Natural killer cell (primary cell): Measurements from ENCODE around the gene SYMPK. TPM values are rescaled to one million over a fixed set of nuclear protein-coding genes. Genes with fewer than 3 reads are reported as not detected.

Experiments
- ATAC-seq, 3 donors: fragments of 150-1000 bp in 2 of 3; fragments of 200-7000 bp in 1 of 3; cut with Tn5 transposase; 1 replicate in 1 of 3; 2 replicates in 2 of 3; pipeline ENCODE4 v1.10.0; 2021; ENCODE audit warnings: mild to moderate bottlenecking in 2 of 3, moderate library complexity in 2 of 3
- DNase-seq, 2 donors: peaks; one replicate each; pipeline versions ENCODE4 v3.0.0 to v3.0.0-alpha.2; 2013 to 2021; ENCODE audit warnings: mixed read lengths in 1 of 2
- H3K27ac ChIP-seq: one replicate; pipeline ENCODE4 v1.5.1; 2013; ENCODE audit warnings: mild to moderate bottlenecking, low read length
- H3K27me3 ChIP-seq: one replicate; pipeline ENCODE4 v1.6.1; 2013; ENCODE audit warnings: low read length; ENCODE audit not compliant: control insufficient read depth, insufficient read depth
- H3K36me3 ChIP-seq: one replicate; pipeline ENCODE4 v1.6.1; 2013; ENCODE audit warnings: low read length; ENCODE audit not compliant: control insufficient read depth, insufficient read depth
- H3K4me1 ChIP-seq: one replicate; pipeline ENCODE4 v1.6.1; 2013; ENCODE audit warnings: low read length; ENCODE audit not compliant: control insufficient read depth, insufficient read depth
- H3K4me3 ChIP-seq: one replicate; pipeline ENCODE4 v1.5.1; 2013; ENCODE audit warnings: low read length
- H3K9me3 ChIP-seq: one replicate; pipeline ENCODE4 v1.6.1; 2013; ENCODE audit warnings: low read length; ENCODE audit not compliant: control insufficient read depth, insufficient read depth
- H3K27ac Mint-ChIP-seq, 2 donors: one replicate each; pipeline ENCODE4 v1.8.0; 2022; ENCODE audit warnings: mild to moderate bottlenecking in 2 of 2, mixed read lengths in 2 of 2, moderate library complexity in 1 of 2
- H3K27me3 Mint-ChIP-seq, 2 donors: one replicate each; pipeline ENCODE4 v1.8.0; 2022; ENCODE audit warnings: low read depth in 2 of 2, mixed read lengths in 2 of 2
- H3K36me3 Mint-ChIP-seq: one replicate; pipeline ENCODE4 v1.8.0; 2022; ENCODE audit warnings: mixed read lengths
- H3K4me1 Mint-ChIP-seq, 2 donors: one replicate each; pipeline ENCODE4 v1.8.0; 2022; ENCODE audit warnings: mixed read lengths in 2 of 2
- H3K4me3 Mint-ChIP-seq: one replicate; pipeline ENCODE4 v1.8.0; 2022; ENCODE audit warnings: mild to moderate bottlenecking, moderate library complexity, mixed read lengths
- H3K9me3 Mint-ChIP-seq, 2 donors: one replicate each; pipeline ENCODE4 v1.8.0; 2022; ENCODE audit warnings: mixed read lengths in 2 of 2
- WGBS: methylation state at CpG from one replicate; pipeline ENCODE4 v1.1.7; 2013; ENCODE audit warnings: missing lambda C conversion rate; ENCODE audit not compliant: insufficient coverage; 5-methylcytosine and 5-hydroxymethylcytosine counted together
- intact Hi-C: fragments of 100-400 bp; cut with micrococcal nuclease; formaldehyde crosslinking; loops from one replicate; pipeline ENCODE4 v1.14.2; 2022
- total RNA-seq, 4 donors: library from RNA; stranded (reverse); fragments of 120-200 nt in 1 of 4; gene quantifications; one replicate each; pipeline versions ENCODE4 v1.2.3 to v1.2.4, GENCODE V29; 2013 to 2022
- TF ChIP-seq, protein P1 (sequence below): fragments of 200-600 bp; IDR thresholded peaks from one replicate; pipeline ENCODE4 v1.8.0; 2022; ENCODE audit warnings: antibody characterized with exemption

Gene SYMPK
- total RNA-seq, 3 donors from 2014 or later (not counting 1 experiment from before 2014, with no cell fraction given), result 86.4 to 94.8 (median 86.7) TPM

DNA sequence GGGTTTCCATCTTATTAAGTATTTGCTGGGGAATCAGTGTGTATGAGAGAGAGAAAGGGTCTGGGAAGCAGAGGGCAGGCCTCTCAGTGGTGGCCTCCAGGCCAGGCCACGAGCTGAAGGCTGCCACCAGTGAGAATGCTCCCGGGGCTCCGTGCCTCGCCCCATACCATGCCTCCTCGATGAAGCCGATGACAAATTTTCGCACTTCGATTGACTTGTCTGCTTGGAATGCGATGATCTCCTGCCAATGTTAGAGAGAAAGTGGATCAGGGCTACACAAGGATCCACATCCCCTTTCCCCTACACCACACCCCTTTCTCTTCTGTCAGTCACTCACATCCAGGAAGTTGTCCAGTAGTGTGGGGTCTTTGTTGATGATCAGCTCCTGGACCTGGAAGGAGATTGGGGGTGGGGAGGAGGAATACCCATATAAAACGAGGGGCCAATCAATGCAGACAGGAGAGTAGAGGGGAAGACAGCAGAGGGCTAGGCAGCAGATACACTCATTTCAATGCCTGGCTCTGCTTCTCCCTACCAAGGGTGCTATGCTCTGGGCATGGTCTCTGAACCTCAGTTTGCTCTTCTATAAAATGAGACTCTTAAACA, 10.7 kb downstream of the SYMPK start:
- TF ChIP-seq, protein P1, sequence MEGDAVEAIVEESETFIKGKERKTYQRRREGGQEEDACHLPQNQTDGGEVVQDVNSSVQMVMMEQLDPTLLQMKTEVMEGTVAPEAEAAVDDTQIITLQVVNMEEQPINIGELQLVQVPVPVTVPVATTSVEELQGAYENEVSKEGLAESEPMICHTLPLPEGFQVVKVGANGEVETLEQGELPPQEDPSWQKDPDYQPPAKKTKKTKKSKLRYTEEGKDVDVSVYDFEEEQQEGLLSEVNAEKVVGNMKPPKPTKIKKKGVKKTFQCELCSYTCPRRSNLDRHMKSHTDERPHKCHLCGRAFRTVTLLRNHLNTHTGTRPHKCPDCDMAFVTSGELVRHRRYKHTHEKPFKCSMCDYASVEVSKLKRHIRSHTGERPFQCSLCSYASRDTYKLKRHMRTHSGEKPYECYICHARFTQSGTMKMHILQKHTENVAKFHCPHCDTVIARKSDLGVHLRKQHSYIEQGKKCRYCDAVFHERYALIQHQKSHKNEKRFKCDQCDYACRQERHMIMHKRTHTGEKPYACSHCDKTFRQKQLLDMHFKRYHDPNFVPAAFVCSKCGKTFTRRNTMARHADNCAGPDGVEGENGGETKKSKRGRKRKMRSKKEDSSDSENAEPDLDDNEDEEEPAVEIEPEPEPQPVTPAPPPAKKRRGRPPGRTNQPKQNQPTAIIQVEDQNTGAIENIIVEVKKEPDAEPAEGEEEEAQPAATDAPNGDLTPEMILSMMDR, result no peak
- Mint-ChIP-seq H3K27ac (no peak overlapping the region), H3K27me3 (no peaks in the 10 kb centered on the region), H3K36me3 (peaks cover 9% of the 10 kb centered on the region), H3K4me1 (peaks cover 0 to 11% of the 10 kb centered on the region in 2 donors), H3K4me3 (no peak overlapping the region), H3K9me3 (no peaks in the 10 kb centered on the region)
- Histone ChIP-seq H3K27me3 (no peaks in the 10 kb centered on the region), H3K27ac (no peak overlapping the region), H3K9me3 (no peaks in the 10 kb centered on the region), H3K36me3 (peaks cover 56% of the 10 kb centered on the region), H3K4me3 (no peak overlapping the region), H3K4me1 (no peaks in the 10 kb centered on the region)
- ATAC-seq (no peak), DNase-seq (no peak)
- 99% methylated on average over 10 of the region's 10 CpGs for WGBS
- intact Hi-C loops, result no loop called here

DNA sequence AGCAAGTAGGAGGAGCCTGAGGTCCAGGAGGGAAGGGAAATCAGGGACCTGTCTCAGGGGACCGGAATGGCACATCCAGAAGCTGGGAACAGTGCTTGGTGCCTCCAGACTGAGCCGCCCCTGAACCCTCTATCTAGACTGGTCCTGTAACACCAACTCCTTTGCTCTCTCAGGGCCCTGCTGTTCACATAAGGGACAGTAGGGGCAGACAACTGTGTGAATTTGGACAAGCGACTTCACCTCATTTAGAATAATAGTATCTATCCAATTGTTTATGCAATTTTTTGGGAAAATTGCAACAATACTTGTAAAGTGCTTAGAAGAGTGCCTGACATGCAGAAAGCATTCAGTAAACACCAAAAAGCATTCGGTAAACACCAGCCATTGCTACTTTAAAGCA, 14.0 kb downstream of the SYMPK start:
- no peaks in the 10 kb centered on the region for H3K27me3 Mint-ChIP-seq
- Histone ChIP-seq H3K4me3 (no peak overlapping the region), H3K9me3 (no peaks in the 10 kb centered on the region), H3K27me3 (no peaks in the 10 kb centered on the region), H3K27ac (no peak overlapping the region), H3K36me3 (peaks cover 65% of the 10 kb centered on the region), H3K4me1 (no peaks in the 10 kb centered on the region)
- intact Hi-C loops, result no loop called here
- H3K9me3 Mint-ChIP-seq, result no peaks in the 10 kb centered on the region
- TF ChIP-seq, protein P1, result no peak
- WGBS, result 96% methylated on average over 4 of the region's 4 CpGs
- H3K27ac Mint-ChIP-seq, result no peak overlapping the region
- H3K4me1 Mint-ChIP-seq, result peaks cover 0 to 16% of the 10 kb centered on the region in 2 donors
- H3K36me3 Mint-ChIP-seq, result peaks cover 9% of the 10 kb centered on the region
- DNase-seq (no peak), ATAC-seq (no peak)
- H3K4me3 Mint-ChIP-seq, result no peak overlapping the region

DNA sequence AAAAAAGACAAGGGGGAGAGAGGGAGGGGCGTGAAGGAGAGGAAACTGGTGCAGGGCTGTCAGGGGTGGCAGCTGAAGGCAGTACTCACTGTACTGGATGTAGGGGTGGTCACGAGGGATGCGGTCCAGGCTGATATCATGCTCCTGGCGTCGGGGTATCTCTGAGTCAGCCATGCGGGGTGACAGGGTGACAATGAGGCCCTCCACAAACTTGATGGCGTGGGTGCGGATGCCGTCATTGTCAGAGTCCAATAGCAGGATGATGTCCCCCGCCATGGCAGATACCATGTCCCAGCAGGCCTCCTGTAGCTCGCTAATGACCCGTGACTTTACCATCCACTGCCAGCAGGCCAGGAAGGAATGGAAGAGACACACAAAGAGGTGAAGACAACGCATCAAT, 15.3 kb downstream of the SYMPK start:
- H3K27ac Mint-ChIP-seq, result no peak overlapping the region
- DNase-seq, result no peak
- Histone ChIP-seq H3K4me1 (no peaks in the 10 kb centered on the region), H3K27me3 (no peaks in the 10 kb centered on the region), H3K36me3 (peaks cover 66% of the 10 kb centered on the region), H3K4me3 (no peak overlapping the region), H3K9me3 (no peaks in the 10 kb centered on the region), H3K27ac (no peak overlapping the region)
- peaks cover 0 to 11% of the 10 kb centered on the region in 2 donors for H3K4me1 Mint-ChIP-seq
- no peaks in the 10 kb centered on the region for H3K9me3 Mint-ChIP-seq
- intact Hi-C loops, result no loop called here
- no peaks in the 10 kb centered on the region for H3K27me3 Mint-ChIP-seq
- no peak for ATAC-seq
- H3K36me3 Mint-ChIP-seq, result peaks cover 16% of the 10 kb centered on the region
- TF ChIP-seq, protein P1, result no peak
- no peak overlapping the region for H3K4me3 Mint-ChIP-seq
- WGBS, result 95% methylated on average over 13 of the region's 13 CpGs

DNA sequence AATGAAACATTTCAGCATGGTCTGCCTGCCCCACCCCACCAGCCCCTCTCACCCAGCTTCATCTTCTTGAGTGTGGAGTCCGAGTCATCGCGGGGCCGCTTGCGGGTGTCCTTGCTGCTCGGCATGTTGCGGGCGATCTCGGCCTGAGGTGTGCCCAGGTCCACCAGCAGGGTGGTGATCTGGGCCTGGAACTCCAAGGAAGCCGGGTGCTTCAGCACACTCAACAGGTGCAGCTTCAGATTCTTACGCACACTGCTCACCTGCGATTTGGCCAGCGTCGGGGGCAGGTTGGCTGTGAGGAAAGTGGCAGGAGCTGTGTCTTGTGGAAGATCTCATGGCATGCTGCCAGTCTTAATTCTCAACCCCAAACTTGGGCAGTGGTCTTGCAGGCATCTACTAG, 20.7 kb downstream of the SYMPK start:
- Mint-ChIP-seq H3K27ac (no peak overlapping the region), H3K27me3 (no peaks in the 10 kb centered on the region), H3K4me1 (peaks cover 0 to 5% of the 10 kb centered on the region in 2 donors), H3K36me3 (peaks cover 15% of the 10 kb centered on the region), H3K9me3 (no peaks in the 10 kb centered on the region), H3K4me3 (no peak overlapping the region)
- intact Hi-C loops, result no loop called here
- no peak overlapping the region for H3K4me3 ChIP-seq
- ATAC-seq (no peak), DNase-seq (no peak)
- H3K36me3 ChIP-seq, result peaks cover 59% of the 10 kb centered on the region
- H3K4me1 ChIP-seq, result no peaks in the 10 kb centered on the region
- no peaks in the 10 kb centered on the region for H3K9me3 ChIP-seq
- no peaks in the 10 kb centered on the region for H3K27me3 ChIP-seq
- H3K27ac ChIP-seq, result no peak overlapping the region
- TF ChIP-seq, protein P1, result no peak
- 96% methylated on average over 14 of the region's 14 CpGs for WGBS
